Gastrocnemius medialis (tissue), 4 donors: ENCODE measurements around the gene MOGAT2. TPM values are rescaled to one million over a fixed set of nuclear protein-coding genes. Genes with fewer than 3 reads are reported as not detected.
A peak's percentile ranks its signal among the peaks of the same experiment; 100 is the strongest.

Source experiments
- ATAC-seq, 2 donors: fragments of 150-250 bp; one replicate each; pipeline ENCODE4 v1.9.1; 2016
- DNase-seq, 2 donors: peaks; one replicate each; pipeline ENCODE4 v3.0.0-alpha.2; 2019
- H3K27ac ChIP-seq, 4 donors: fragments of 200-600 bp; sonication (generic); 1 replicate in 1 of 4; 2 replicates in 3 of 4; pipeline ENCODE4 v1.5.1; 2016 to 2018; ENCODE audit warnings: mild to moderate bottlenecking in 2 of 4, moderate library complexity in 1 of 4
- H3K27me3 ChIP-seq, 3 donors: fragments of 200-600 bp; sonication (generic) in 2 of 3; 1 replicate in 1 of 3; 2 replicates in 2 of 3; pipeline versions ENCODE4 v1.5.1 to v1.6.0; 2016 to 2019; ENCODE audit warnings: mild to moderate bottlenecking in 1 of 3, moderate library complexity in 1 of 3
- H3K36me3 ChIP-seq, 2 donors: fragments of 200-600 bp; sonication (generic) in 1 of 2; one replicate each; pipeline ENCODE4 v1.5.1; 2017 to 2018
- H3K4me1 ChIP-seq, 2 donors: fragments of 200-600 bp; sonication (generic) in 1 of 2; one replicate each; pipeline ENCODE4 v1.5.1; 2016 to 2017; ENCODE audit warnings: mild to moderate bottlenecking in 2 of 2
- H3K4me3 ChIP-seq, 4 donors: fragments of 200-600 bp; sonication (generic) in 3 of 4; 1 replicate in 1 of 4; 2 replicates in 3 of 4; pipeline ENCODE4 v1.5.1; 2016 to 2019; ENCODE audit warnings: mild to moderate bottlenecking in 2 of 4
- H3K9me3 ChIP-seq, 3 donors: fragments of 200-600 bp; sonication (generic) in 2 of 3; 1 replicate in 1 of 3; 2 replicates in 2 of 3; pipeline ENCODE4 v1.5.1; 2016 to 2019
- POLR2A ChIP-seq, 2 donors: fragments of 450-650 bp; IDR thresholded peaks; one replicate each; pipeline ENCODE4 v1.6.1; 2017; ENCODE audit warnings: antibody characterized with exemption in 2 of 2, mild to moderate bottlenecking in 2 of 2, moderate library complexity in 2 of 2
- in situ Hi-C, 4 donors: fragments of 200-750 bp; cut with MboI; loops; one replicate each; pipeline versions ENCODE4 v1.15.0 to v1.8.0; 2017; ENCODE audit warnings: low sequenced_read_pairs in 4 of 4
- intact Hi-C: fragments of 100-400 bp; cut with DNase I; formaldehyde crosslinking; loops from one replicate; pipeline ENCODE4 v1.15.1; 2023; ENCODE audit warnings: low total_unique reads
- total RNA-seq, 4 donors: library from RNA; depleted of rRNA; stranded (reverse); fragments of >200 nt; gene quantifications; one replicate each; pipeline versions ENCODE4 v1.1.0 to v1.2.3, GENCODE V29; 2016
- TF ChIP-seq, protein P1 (sequence below), 5 experiments: fragments of 450-650 bp in 3 of 5; fragments of 200-600 bp in 2 of 5; sonication (generic) in 2 of 5; IDR thresholded peaks in 4 of 5; conservative IDR thresholded peaks in 1 of 5; 1 replicate in 4 of 5; 2 replicates in 1 of 5; pipeline ENCODE4 v1.5.1; 2016 to 2019; ENCODE audit warnings: antibody characterized with exemption in 5 of 5, mild to moderate bottlenecking in 3 of 5, moderate library complexity in 3 of 5

Gene MOGAT2
- total RNA-seq, 4 donors from 2014 or later = 0.10 to 0.66 (median 0.49) TPM; not detected in 1

DNA sequence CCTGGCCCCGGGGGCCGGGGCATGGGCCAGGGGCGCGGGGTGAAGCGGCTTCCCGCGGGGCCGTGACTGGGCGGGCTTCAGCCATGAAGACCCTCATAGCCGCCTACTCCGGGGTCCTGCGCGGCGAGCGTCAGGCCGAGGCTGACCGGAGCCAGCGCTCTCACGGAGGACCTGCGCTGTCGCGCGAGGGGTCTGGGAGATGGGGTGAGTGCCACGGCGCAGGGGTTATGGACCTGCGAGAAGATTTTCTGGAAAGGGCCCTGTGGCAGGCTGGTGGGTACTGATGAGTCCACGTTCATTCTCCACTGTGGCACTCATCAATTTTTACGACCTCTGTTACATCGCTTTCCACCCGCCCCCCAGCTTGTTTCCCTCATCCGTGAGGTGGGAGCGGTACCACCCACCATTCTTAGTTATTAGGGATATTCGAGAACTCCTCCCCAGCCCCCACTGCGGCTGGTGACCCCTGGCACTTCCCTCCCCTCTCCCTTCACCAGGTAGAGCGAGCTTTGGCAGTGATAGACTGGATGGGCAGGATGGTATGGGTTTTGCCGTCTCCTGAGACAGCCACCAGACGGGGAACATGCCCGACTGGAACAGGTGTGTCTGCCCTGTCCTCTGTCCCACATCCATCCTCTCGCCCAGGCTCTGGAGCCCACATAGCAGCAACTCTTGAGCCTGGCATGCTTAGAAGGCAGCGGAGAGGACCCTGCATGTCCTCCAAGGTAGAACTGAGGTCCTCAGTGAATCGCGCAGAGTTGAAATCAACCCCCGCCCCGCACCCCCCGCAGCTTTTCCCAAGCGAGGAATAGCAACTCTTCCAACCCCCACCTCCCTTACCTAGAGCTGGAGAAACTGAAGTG lies 51.5 kb downstream of the MOGAT2 start:
- ATAC-seq (peak; percentile 17 to 28), DNase-seq (no peak)
- H3K9me3 ChIP-seq = no peaks in the 10 kb centered on the region
- TF ChIP-seq, protein P1, sequence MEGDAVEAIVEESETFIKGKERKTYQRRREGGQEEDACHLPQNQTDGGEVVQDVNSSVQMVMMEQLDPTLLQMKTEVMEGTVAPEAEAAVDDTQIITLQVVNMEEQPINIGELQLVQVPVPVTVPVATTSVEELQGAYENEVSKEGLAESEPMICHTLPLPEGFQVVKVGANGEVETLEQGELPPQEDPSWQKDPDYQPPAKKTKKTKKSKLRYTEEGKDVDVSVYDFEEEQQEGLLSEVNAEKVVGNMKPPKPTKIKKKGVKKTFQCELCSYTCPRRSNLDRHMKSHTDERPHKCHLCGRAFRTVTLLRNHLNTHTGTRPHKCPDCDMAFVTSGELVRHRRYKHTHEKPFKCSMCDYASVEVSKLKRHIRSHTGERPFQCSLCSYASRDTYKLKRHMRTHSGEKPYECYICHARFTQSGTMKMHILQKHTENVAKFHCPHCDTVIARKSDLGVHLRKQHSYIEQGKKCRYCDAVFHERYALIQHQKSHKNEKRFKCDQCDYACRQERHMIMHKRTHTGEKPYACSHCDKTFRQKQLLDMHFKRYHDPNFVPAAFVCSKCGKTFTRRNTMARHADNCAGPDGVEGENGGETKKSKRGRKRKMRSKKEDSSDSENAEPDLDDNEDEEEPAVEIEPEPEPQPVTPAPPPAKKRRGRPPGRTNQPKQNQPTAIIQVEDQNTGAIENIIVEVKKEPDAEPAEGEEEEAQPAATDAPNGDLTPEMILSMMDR (IDR thresholded peaks at IDR 0.05 in 4 of 5, conservative IDR thresholded peaks at IDR 0.05 in 1 of 5) = no peak
- TF ChIP-seq POLR2A (IDR thresholded peaks at IDR 0.05) = no peak
- peaks cover 0 to 8% (median 3%) of the 10 kb centered on the region in 3 donors for H3K27me3 ChIP-seq
- peaks cover 6 to 16% of the 10 kb centered on the region in 2 donors for H3K4me1 ChIP-seq
- intact Hi-C loops = loop anchor here (1.0 kb wide), 2 partner anchors 46 to 63 kb away; no protein-coding TSS in a partner anchor
- peak overlapping the region in 2 of 4 donors; percentile 20 to 52 for H3K27ac ChIP-seq
- peak overlapping the region; percentile 53 to 71 (median 62) for H3K4me3 ChIP-seq
- in situ Hi-C loops = no loop called here
- no peaks in the 10 kb centered on the region for H3K36me3 ChIP-seq

DNA sequence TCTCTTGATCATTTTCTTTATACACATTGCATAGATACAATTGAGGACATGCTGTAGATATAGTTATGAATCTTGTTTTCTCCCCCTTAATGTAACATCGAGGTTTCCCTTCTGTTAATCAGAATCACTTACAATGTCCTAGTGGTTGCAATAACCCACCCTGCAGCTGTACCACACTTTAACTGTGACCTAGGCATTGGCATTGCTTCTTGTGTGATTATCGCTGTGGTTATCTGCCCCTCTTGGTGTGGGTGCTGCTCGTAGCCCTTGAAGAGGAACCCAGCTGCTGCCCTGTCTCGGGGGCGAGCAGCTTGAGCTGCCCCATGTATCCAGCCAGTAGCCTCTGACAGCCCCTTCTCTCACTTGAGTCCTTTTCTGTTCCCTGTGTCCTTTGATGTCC lies 52.5 kb downstream of the MOGAT2 start:
- Histone ChIP-seq H3K27me3 (peaks cover 0 to 8% (median 3%) of the 10 kb centered on the region in 3 donors), H3K4me3 (no peak overlapping the region), H3K36me3 (no peaks in the 10 kb centered on the region), H3K4me1 (peaks cover 6 to 16% of the 10 kb centered on the region in 2 donors), H3K9me3 (no peaks in the 10 kb centered on the region), H3K27ac (no peak overlapping the region)
- TF ChIP-seq, protein P1 (IDR thresholded peaks at IDR 0.05 in 4 of 5, conservative IDR thresholded peaks at IDR 0.05 in 1 of 5) = no peak
- no peak for TF ChIP-seq POLR2A (IDR thresholded peaks at IDR 0.05)
- intact Hi-C loops = no loop called here
- ATAC-seq (no peak), DNase-seq (no peak)
- in situ Hi-C loops = no loop called here

DNA sequence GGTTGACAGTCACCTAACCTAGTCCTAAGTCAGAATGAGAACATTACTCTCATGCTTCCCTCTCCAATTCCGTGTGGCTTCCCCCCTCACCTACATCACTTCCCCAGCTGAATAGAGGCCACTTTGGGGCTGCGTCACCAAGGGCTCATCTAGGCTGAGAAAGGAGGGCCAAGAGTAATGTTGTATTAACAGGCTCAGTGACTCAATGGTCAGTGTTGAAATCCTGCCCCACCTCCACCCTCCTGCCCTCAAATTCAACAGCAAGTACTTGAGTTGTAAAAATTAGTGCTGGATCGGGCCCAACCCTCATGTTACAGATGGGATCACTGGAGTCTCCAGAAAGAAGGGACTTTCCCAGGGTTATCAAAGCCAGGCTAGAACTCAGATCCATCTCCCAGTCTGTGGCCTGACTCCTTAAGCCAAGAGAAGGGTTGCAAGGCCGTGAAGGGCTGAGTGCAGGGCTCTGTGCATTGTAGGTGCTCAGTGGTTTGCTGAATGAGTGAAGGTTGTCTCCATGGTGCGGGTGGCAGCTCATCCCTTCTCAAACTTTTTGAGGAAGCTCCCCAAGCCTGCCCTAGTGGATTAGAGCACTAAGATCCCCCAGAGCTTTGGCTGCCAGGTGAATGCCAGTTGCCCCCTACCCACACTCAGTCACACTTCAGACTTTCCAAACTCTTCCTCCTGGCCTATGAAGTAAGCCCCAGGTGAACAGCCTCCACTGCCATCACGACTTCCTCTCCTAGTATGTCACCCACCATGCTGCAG lies 54.2 kb downstream of the MOGAT2 start:
- Histone ChIP-seq H3K27me3 (peaks cover 0 to 6% (median 3%) of the 10 kb centered on the region in 3 donors), H3K36me3 (no peaks in the 10 kb centered on the region), H3K4me1 (peaks cover 6 to 16% of the 10 kb centered on the region in 2 donors), H3K9me3 (no peaks in the 10 kb centered on the region), H3K4me3 (no peak overlapping the region), H3K27ac (no peak overlapping the region)
- DNase-seq (no peak), ATAC-seq (no peak)
- no peak for TF ChIP-seq POLR2A (IDR thresholded peaks at IDR 0.05)
- TF ChIP-seq, protein P1 (IDR thresholded peaks at IDR 0.05 in 4 of 5, conservative IDR thresholded peaks at IDR 0.05 in 1 of 5) = no peak
- intact Hi-C loops = no loop called here
- in situ Hi-C loops = no loop called here

DNA sequence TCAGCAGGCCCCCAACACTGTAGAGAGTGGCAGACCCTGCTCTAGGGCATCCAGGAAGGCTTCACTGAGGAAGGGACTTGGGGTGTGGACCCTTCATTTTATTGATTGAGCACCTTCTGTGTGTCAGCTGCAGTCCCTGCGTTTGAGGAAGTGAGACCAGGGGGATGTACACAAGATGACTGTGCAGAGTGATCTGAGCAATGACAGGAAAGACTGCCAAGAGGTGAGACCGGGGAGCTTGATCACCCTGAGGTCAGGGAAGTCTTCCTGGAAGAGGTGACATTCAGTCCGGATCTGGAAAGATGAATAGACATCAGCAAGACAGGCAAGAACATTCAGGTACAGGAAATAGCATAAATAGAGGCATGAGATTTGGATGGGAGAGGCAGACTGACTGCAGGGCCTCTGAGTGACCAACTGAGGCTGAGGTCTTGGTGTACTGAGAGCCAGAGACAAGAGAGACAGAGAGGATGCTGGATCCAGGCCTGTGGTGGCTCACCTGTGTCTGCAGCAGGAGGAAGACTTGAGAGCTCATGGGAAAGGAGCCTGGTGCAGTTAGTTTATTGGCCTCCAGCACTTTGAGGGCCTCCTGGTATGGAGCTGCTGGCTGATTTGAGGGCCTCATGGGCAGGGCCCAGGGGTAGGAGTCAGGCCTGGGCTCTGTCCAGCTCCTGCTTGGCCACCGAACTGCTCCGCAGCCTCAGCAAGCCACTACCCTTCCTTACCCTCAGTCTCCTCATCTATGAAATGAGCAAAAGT lies 56.1 kb downstream of the MOGAT2 start:
- in situ Hi-C loops (no loop called here), intact Hi-C loops (no loop called here)
- no peak for DNase-seq
- Histone ChIP-seq H3K4me1 (peaks cover 0 to 5% of the 10 kb centered on the region in 2 donors), H3K9me3 (no peaks in the 10 kb centered on the region), H3K4me3 (no peak overlapping the region), H3K27ac (no peak overlapping the region), H3K27me3 (peaks cover 0 to 3% (median 0%) of the 10 kb centered on the region in 3 donors), H3K36me3 (no peaks in the 10 kb centered on the region)
- TF ChIP-seq, protein P1 (IDR thresholded peaks at IDR 0.05 in 4 of 5, conservative IDR thresholded peaks at IDR 0.05 in 1 of 5) = no peak
- TF ChIP-seq POLR2A (IDR thresholded peaks at IDR 0.05) = no peak
- ATAC-seq = no peak
